HG03139 (cell line): ENCODE results near the gene DCAKD.

ENCODE experiments used
- ATAC-seq: cut with Tn5 transposase; IDR thresholded peaks from one replicate; pipeline ENCODE4 v1.9.1; 2021; ENCODE audit not compliant: unreplicated experiment

The DCAKD gene

DNA sequence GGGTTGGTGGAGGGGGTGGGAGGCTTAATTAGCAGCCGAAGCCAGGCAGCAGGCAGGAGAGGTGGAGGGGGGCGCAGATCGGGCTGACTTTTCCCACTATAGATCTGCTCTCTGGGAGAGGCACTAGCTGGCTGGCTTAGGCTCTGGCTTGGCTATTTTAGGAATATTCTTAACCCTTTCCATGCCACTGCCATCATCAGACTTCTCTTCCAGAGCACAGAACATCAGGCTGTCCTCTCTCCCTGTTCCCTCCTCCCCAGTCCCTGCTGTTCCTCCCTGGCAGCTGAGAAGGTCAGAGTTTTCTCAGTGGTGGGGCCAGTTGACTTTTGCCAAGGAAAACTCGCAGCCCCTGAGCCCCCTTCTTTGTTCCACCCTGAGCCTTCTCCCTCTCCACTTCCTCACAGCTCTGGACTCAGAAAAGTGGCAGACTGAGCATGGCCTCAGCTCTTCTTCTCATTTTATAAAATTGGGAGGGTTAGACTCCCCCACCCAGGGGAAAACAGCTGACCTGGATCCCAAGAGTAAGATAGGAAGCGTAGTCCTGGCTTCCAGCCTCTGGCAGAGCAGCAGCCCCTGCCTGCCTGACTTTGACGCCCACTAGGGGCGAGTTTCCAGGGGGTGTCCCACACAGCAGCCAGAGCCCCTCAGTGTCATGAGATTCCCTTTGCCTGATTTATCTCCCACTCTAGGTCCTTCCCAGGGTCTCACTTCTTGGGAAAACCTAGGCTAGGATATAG lies 73.5 kb downstream of the DCAKD start:
- ATAC-seq = no peak

DNA sequence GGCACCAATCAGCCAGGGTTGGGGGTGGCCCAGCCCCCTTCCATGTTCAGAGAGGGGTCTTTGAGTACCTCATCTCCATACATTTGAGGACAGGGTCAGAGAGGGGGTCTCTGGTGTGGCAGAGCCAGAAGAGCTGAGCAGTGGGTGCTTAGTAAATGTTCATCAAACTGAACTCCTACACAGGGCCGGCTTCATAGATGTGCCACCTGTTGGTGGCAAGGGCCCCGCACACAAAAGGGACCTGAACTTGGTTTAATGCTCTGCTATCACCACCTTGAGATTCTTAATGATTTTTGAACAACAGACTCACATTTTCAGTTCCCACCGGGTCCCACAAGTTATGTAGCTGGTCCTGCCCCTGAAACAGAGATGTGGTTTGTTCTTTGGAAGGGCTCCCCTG lies 74.4 kb downstream of the DCAKD start:
- ATAC-seq = no peak

DNA sequence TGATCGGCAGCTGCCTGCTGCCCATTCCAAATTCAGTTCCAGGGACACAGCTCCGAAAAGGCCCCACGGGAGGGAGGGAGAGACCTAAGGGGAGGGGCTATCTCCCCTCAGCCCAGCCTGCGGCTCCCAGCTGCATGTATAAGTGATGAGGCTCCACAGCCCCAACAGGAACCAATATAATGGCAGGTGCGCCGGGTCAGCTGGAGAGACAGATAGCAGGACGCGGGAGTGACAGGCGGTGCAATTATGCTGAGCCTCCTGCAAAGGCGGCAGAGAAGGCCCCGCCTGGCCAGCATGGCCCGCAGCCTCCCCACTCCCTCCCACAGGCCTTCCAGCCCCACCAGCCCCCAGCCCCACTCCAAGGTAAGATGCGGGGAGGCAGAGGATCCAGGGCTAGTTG lies 75.2 kb downstream of the DCAKD start:
- ATAC-seq = no peak
